ENCODE data around the gene TMEM178B.

- TF ChIP-seq CTCF (IDR thresholded peaks at IDR 0.05) (no peak), POLR2A (IDR thresholded peaks at IDR 0.05) (no peak)
Observed at GRCh38 chr7:141074997-141075396, 1.1 kb downstream of the TMEM178B start.

Measured in ovary (tissue), 3 donors.